T follicular helper cell (primary cell): Measurements from ENCODE around the gene DENND1A.
"Not testable (repeated sequence)": the region's sequence is repeated elsewhere in the genome, so short reads cannot be mapped to it uniquely, and the experiment has no call there.

Experiments
- DNase-seq: peaks from one replicate; pipeline ENCODE4 v3.0.0-alpha.2; 2020; ENCODE audit warnings: low read depth

The DENND1A gene

DNA sequence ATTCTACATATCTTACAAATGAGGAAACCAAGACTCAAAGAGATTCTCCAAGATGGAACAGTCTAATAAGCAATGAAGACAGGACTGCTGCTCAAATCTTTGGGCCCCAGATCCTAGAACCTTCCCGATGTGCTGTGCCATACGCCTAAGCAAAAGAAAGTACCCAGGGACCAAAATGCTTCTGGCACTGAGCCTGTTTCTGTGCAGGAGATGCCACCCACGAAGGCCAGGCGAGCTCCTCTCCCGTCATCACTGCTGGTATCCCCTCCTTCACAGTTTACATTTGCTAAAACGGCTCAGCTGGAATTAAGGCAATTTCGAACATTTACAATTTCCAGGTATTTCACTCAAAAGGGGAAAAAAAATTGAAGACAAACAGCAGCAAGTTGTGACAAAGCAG lies 277.5 kb downstream of the DENND1A start:
- DNase-seq = no peak

DNA sequence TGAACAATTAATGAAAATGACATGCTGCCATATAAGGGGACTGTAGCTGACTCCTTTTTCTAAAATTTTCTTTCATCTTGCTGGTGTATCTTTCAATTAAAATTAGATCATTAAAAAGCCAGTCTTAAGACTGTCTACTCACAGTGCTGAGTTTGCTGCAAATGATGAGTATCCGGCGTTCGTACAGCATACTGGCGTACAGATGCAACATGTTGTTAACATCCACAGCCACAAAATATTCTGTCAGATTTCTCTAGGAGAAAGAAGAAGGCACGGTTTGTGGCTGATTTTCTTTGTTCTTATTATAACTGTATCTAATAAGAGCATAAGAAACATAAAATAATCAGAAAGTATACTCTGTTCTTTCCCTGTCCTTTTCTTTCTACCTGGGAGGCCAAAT lies 278.1 kb downstream of the DENND1A start:
- DNase-seq = no peak

DNA sequence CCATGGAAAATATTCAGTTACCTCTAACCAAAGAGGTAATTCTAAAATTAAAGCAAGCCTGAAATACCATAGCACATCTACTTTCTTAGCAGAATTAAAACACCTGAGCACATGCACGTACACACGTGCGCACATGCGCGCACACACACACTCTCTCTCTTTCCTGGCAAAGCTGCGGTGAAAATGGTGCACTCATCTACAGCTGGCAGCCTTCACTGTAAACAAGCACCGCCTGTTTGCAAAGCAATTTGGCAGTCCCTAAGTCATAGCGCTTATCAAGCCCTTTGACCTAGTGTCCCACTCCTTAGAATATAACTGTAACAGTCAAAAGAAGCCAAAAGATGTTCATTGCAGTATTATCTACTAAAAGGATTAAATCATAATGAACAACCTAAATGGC lies 278.7 kb downstream of the DENND1A start:
- no peak for DNase-seq

DNA sequence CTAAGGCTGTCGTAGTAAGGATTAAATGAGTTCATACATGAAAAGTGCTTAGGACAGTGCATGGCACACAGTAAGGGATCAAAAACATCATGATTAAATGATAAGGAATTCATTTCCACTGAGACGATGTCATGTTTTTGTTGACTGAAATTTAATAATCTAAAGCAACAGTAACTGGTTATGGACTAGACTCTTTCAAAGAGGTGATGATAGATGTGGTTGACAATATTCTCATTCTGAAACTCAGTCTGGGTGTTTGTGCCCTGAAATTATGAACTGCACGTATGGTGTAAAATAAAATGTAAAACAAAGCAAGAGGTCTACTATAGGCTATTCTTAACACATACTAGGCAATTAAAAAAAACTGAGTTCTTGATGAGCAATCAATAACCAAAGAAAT lies 280.0 kb downstream of the DENND1A start:
- no peak for DNase-seq

DNA sequence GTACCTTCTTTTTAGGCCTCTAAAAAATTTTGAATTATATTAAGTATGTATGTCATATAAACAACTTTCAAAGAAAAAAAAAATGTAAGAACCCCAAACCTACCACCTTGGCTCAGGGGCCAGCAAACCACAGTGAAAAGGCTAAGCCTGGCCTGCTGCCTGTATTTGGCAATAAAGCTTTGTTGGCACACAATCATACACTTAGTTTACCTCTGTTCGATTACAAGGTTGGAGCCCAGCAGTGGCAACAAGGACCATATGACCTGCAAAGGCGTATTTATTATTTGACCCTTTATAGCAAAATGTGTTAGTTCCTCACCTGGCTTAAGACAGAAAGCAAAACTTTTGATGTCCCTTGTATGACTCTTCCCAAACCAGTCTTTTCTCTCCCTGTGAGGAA lies 282.8 kb downstream of the DENND1A start:
- DNase-seq = no peak

DNA sequence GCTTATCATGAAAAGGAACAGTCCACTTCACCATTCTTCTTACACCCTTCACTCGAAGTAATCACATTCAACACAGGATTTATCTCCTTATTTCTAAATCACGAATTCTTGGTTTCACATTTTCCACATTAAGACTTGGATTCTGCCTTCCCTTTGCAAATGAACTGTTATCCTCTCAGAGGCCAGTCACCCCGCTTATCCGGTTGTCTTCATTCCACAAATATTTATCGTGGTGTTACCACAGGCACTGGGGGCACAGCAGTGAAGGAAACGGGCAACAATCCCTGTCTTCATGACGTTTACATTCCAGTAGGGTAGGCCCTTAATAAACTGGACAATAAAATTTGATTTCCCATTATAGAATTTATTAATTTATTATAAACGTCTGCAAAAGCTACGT lies 284.2 kb downstream of the DENND1A start:
- no peak for DNase-seq

DNA sequence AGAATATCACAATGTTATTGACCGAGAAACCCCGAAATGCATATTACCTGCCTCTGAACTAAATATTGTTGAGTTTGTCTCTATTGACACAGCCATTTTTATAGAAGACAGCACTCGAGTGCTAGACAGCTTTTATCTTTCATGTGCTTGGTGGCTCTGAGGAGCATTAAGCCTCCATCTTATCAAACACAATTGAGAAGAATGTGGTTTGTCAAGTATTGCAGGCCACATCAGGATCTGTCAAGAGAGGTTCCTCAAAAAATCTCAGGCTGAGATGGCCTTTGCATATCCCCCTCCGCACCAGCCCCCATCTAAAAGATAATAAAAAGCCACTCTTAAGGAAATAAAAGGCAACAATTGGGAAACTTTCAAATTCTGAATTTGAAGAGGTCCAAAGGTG lies 284.8 kb downstream of the DENND1A start:
- no peak for DNase-seq

DNA sequence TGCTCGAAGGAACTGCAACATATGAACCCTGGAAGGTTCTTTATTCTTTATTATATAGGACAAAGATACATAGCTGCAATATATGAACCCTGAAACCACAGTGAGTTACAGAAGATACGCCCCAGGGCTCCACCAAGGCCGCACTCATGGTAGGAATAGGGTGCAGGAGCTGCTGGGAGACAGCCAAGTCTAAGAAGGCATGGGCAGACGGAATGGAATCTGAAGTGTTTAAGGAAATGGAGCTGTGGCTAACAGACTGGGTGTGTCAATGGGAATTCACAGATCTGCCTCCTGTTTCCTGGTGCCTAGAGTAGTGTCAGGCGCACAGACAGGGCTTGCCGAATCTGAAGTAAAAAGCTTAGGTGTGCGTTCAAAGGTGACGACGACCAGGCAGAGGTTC lies 286.4 kb downstream of the DENND1A start:
- DNase-seq = no peak

DNA sequence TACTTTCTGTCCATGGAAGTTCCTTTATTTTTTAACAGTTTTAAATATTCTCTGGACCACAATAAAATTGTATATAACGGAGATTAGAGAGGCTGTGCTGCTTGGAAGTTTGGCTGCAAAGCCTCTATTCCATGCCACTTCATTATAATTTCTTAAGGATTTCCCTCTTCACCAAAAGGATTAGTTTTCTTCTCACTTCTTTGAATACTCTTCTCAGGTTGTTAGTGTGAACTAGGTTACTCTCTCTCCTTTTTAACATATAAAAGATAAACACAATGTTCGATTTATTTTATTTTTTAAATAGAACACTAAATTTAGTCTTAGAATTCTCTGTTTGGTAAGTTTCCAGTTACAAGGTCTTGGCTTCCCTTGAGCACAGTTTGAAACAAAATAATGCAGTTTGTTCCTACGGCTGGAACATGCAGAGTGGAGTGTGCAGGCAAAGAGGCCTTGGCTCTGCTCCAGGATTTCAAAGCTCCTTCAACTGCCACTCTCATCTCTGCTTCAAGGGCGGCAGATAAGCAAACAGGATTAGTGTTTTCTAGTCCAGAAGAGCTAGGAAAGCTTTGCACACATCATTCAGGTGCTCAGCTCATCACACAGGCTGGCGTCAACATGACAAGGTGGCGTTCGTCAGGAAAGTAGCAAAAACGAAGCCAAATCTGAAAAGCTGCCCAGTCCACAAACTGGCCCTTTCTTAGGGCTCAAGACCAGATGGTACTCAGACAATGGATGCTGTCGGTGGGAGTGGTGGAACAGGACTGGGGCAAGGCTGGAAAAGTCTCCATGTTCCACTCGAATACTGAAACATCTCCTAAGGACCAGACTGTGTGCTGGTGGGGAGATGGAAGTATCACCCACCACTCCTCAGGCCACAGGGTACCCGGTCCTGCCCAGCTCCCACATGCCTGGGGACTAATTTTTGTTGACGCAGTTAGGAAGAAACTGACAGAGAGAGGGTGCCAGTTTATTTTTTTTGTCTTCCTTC lies 287.3 kb downstream of the DENND1A start:
- DNase-seq = no peak

DNA sequence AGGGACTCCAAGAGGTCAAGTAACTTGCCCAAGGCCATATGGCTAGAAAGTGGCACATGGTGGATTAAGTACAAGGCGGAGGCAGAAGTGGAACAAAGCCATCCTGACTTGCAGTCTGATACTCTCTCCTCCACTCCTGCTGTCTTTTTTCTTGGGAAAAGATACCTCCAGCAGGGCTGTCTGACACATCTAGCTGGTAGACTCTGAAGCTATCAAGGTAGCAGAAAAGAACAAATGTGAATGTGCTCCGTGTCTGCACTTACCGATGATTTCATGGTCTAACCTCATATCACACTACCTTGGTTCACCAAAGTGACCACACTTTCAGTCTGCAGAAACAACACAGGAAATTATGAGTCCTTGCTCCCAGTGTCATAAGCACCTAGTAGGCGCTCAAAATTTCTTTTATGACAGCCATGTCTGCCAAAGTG lies 289.1 kb downstream of the DENND1A start:
- DNase-seq = no peak

DNA sequence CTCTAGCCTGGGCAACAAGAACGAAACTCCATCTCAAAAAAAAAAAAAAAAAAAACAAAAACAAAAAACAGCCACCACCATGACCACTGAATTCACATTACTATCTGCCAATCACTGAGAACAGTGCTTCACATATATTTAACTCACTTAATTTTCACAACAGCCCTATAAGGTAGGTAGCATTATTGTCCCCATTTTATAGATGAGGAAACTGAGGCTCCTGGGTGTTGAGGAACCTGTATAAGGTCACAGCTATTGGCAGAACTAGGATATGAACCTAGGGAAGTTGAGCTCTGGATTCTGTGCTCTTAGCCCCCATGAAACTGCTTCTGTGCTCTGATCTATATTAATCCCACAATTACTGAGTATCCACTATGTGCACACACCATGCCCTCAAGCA lies 290.2 kb downstream of the DENND1A start:
- DNase-seq = no peak

DNA sequence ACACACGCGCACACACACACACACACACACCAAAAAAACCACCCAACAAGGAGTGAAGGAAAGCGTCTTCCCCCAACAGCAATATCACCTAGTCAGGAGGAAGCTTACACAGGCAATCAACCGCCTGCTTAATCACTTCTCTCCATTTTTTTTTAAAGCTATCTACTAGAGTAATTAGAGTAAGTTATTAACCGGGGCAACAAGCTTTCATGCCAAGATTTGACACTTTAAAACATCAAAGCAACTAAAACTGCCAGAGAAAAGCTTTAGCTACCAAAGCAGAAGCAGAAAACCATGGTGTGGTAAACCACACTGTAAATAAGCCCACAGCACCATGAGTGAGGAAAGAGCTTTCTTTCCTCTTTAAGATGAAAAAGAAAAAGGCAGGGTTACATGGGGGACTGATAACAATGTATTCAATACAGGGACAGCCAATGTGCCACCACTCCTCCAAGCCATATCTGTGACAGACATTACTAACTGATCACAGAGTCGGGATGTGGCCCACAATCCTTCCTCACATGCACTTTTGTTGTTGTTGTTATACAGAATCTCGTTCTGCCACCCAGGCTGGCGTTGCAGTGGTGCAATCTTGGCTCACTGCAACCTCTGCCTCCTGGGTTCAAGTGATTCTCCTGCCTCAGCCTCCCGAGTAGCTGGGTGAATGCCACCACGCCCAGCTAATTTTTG lies 291.8 kb downstream of the DENND1A start:
- DNase-seq = no peak

DNA sequence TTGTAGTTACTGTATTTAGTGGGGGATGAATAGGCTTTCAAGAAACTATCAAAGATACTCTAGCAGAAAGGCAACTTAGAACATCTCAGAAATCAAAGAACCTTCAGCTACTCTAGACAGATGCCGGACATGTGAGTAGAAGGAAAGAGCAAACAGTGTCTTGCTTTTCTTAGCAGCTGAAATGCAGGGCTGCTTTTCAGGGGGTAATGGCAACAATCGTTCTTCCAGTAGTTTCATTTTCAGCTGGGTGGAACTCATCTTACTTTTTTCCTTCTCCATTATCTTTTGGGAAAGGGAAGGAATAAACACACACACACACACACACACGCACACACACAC lies 292.4 kb downstream of the DENND1A start:
- DNase-seq = no peak

DNA sequence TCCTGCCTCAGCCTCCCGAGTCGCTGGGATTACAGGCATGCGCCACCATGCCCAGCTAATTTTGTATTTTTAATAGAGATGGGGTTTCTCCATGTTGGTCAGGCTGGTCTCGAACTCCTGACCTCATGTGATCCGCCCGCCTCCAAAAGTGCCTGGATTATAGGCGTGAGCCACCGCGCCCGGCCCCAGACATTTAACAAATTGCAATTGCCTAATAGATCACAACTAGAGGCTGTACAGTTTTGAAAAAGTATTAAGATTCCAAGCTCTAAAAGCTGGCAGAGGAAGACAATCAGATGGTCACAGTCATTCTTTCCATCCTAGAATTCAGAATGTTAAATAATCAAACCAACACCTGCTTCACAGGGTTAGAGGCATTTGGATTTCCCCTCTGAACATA lies 293.1 kb downstream of the DENND1A start:
- not testable (repeated sequence) for DNase-seq

DNA sequence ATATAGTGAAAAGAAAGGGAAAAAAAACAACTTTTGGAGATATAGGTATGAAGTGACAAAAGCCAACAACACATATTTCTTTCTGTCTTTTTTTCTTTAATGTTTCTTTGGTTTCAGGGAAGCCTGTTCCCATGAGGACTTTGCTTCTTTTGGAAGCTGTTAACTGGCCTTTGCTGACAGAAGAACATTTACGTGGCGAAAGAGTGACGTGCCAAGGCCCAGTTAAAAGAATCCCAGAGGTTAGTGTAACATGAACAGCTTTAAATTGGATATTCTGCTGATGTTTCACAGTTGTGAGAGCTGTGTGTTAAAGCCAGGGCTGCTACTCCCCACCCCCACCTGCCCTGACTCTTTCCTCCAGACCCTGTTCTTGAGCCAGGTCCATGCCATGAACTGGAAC lies 298.1 kb downstream of the DENND1A start:
- no peak for DNase-seq

DNA sequence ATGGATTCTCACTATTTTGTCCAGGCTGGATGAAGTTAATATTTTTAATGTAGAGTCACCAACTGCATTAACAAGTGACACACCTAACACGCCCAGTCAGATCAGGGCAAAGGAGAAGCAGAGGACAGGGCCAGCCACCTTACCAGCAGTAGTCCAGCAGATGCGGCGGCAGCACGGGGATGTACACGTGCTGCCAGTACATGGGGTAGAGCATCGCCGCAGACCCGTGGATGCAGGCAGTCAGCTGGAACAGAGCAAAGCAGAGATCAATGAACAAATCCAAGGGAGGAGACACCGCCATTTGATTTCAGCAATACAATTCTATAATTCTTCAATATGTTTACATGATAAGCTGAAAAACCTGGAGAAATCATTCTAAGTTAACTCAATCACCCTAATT lies 299.7 kb downstream of the DENND1A start:
- DNase-seq = no peak

DNA sequence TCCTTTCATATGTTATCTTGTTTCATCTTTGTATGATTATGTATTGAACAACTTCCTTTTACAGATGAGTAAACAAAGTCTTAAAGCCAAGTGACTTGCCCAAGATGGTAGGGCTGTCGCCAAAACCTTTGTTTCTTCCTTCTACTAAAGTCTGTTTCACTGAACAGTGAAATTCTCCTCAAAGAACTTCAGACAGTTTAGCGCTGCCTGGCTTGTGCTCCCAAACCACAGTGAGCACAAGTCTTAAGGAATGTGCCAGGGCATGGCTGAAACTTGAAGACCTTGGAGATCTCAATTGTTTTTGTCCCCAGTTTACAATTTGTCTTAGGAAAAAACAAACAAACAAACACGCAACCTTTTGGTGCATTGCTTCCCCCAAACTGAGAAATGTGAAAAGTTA lies 300.4 kb downstream of the DENND1A start:
- DNase-seq = no peak

DNA sequence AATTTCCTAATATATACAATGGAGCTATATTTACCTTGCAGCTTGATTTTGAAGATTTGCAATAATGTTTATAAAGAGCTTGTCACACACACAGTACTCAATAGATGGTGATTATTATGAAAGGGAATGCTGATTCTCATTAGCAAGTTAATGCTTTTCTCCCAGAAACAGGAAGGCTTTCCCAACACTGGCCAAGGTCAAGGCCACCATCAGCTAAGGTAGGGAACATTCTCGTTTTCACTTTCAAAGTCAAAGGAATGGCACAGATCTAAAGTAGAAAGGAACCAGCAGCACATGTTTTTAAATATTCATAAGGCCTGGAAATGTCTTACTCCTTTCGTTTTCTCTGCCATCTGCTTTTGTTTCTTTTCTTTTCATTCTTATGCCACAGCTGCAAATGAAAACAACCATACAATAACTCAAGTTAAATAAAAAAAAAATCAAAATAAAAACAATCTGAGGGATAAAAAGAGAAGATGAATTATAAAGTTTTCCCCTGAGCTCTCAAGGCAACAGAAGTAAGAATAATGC lies 307.1 kb downstream of the DENND1A start:
- no peak for DNase-seq

DNA sequence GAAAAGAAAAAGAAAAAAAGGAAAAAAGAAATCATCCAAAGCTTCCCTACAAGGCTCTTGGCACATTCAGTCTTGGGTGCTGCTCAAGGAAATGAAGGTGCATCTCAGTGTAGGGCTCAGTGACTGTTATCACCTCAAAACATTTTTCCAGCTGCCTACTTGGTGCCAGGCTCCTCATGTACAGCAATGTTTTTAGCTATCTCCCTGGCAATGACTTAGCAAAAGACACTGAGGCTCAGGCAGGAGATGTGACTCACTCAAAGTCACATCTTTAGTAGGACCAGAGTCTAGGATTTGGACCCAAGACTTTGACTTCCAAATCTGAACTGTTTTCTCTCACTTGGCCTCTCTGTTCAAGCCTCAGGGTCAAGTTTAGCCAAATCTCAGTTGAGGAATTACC lies 309.7 kb downstream of the DENND1A start:
- no peak for DNase-seq

DNA sequence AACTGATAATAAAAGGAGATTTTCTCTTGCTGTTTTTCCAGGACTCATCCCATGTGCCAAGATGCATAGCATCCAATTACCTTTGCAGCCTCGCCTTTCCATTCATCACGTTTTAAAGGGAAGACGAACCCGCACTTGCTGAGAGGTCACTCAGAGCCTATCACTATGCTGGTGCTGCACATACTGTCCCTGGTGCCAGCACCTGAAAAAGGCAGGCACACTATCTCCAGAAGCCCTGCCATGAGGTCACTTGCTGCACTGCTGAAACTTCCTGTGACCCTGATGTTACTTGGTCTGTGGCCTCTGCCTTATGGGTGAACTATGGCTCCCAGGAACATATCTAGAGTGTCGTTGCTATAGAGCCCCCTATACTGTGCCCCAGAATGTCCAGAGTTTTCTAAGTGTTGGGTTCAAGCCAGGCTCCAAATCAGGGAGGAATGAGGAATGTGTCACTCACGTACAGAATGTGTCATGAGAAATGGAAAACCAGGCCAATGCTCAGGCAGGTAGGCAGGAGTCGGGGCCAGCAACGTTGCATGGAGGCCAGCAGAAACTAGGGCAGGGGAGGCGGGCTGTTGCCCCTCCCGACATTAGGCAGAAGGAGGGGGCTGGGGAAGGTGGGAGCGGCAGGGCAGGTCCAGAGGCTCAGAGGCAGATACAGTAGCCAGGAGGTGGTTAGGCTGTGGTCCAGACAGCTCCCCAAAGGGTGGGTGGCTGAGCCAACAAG lies 311.8 kb downstream of the DENND1A start:
- DNase-seq = no peak

DNA sequence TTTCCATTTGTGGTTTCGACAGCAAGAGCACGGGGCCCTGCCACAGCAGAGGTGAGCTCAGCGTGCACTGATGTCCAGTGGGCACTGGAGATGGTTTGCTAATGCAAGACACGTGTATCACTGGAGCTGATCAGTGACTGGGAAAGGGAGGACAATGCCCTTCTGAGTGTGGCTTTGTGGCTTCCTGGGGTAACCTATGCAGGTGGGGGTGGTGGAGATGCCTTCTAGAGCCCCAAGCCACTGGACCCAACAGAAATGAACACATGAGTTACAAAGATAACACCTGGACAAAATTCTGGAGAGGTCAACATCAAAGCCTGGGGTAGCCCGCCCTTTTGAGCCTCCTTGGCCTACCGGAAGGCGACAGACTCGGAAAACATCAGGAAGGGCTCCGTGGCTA lies 312.6 kb downstream of the DENND1A start:
- DNase-seq = no peak

DNA sequence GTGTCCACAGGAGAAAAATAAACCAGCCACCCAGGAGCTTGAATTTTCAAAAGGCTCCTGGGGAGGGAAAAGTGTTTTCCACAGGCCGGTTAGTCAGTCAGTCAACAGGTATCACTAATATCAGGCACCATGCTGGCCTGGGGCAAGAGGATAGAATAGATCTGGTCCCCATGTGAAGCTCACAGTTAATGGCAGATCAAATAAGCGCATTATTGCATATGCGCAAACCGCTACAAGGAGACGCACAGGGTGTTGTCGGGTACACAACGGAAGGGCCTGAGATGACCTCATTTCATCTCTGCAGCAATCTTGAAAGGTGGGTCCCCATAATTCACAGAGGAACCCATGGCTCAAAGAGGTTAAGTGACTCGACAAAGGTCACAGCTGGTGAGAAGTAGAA lies 313.2 kb downstream of the DENND1A start:
- no peak for DNase-seq

DNA sequence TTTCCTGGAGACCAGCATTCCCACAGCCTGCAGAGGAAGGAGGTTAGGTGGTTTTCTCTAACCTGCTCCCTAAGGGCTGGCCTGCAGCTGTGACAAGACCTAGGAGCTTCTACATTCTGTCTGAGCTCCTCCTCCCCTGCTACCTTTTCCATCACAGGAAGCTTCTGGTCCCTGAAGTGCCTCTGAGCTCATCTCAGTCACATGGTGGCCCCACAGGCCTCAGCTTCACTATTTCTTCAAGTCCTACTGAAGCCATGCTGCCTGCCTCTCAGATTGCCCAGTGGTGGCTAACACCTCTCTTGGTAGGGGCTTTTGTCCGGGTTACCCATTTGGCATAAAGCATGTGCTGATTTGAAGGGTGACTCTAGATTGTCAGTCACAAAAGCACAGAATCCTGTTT lies 314.5 kb downstream of the DENND1A start:
- DNase-seq = no peak
